NCI-H128 (cell line): ENCODE data around the gene PHC3.

ENCODE experiments used
- DNase-seq: peaks from one replicate; lab custom pipeline; 2025; ENCODE audit not compliant: unreplicated experiment; lab: John Stamatoyannopoulos, UW

The PHC3 gene

DNA sequence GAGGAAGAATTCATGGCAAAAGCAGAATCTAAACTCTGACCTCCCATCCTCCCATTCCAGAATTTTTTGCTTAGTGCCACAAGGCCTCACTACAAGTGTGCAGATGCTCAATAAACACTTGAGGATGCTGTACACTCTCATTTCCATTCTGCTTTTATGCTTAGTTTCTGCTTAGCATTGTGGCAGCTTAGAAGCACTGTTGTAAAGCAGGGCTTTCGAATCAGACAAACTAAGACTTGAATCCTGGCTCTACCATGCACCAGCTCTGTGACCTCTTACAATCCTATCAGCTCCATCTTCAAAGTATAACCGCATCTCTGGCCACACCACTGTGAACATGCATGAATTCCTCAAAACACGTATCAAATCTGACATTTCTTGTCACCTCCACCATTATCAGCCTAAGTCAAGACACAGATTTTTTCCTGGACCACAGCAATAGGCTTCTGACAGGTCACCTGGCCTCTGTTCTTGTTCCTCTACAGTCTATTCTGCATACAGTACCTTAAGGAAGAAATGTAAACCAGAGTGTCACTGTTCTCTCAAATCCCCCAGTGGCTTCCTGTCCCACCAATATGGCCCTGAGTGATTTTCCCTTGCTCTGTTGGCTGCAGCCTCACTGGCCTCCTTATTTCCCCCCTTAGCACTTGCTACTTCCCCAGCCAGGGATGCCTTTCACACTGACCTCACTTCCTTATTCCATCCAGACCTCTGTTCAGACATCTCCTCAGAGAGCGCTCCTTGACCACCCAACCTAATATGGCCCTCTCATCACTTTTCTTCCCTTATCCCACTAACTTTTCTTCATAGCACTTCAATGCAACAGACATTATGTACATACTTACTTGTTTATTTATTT is 8.1 kb upstream of the PHC3 start:
- DNase-seq = no peak

DNA sequence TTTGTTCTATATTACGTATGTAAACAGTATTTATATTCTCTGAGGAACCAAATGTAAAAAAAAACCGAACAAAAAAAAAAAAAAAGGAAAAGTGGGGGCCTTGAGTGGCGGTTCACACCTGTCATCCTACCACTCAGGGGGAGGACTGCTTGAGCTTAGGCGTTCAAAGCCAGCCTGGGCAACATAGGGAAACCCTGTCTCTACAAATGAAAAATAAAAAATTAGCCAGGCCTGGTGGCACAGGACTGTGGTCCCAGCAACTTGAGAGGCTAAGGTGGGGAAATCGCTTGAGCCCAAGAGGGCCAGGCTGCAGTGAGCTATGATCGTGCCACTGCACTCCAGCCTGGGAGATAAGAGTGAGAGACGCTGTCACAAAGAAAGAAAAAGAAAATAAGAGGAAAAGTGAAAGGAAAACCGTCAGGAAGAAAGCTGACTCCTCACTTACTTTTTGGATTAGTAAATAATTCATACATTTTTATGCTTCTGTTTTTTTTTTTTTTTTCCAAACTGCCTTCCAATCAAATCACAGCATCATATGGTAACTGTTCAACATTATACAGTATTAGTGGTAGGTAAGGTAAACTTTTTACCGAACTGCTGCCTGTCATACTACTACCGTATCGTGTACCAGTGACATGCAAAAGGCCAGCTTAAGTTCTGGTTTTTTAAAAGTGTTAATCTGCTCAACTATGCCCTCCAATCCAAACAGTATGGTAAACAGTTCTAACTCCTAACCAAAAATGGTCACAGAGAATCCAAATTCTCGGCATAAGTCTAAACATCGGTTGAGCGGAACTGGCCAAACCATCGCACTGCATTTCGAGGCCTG is 1.2 kb downstream of the PHC3 start:
- DNase-seq = no peak

DNA sequence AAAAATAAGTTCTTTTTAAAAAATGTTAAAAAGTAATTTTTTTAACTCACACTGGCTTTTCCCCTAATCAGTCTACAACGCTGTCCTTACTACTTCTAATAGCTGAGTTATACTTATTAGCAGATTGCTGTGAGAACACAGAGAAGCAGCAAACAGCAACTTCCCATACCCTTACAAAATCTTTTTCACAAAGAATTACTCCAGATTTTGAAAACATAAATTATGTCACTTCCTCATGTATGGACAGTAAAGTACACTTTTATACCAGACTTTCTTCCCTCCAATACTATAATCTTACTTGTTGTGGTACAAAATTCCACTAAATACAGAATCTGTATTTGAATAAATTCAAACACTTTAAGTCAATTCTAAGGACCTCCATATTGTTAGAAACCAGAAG is 2.1 kb downstream of the PHC3 start:
- no peak for DNase-seq

GRCh38 chr3:170178651-170179050 is 2.9 kb downstream of the PHC3 start:
- no peak for DNase-seq

GRCh38 chr3:170171563-170171962 is 10.0 kb downstream of the PHC3 start:
- no peak for DNase-seq

GRCh38 chr3:170164717-170165116 is 16.8 kb downstream of the PHC3 start:
- no peak for DNase-seq

DNA sequence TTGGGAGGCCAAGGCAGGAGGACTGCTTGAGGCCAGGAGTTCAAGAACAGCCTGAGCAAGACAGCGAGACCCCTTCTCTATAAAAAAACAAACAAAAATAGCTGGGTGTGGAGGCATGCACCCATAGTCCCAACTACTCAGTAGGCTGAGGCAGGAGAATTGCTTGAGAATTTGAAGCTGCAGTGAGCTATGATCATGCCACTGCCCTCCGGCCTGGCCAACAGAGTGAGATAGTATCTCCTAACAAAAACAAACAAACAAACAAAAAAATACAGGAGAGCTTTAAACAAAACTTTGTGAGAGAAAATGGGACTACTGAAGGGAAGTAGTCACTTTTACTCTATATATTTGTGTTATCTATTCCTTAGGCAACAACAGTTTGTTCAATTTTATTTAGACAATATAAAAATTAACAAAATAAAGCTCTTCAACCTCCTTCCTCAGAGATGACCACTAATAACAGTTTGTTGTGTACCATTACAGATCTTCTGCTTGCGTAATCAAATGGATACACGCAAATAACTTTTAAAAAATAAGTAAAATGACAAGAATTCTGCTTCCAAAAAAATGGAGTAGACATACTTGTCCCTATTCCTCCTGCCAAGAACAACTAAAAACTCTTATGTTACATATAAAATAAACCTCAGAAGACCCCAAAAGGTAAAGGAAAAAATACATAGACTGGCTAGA is 17.4 kb downstream of the PHC3 start:
- DNase-seq = no peak

GRCh38 chr3:170162630-170163029 is 18.9 kb downstream of the PHC3 start:
- DNase-seq = no peak

DNA sequence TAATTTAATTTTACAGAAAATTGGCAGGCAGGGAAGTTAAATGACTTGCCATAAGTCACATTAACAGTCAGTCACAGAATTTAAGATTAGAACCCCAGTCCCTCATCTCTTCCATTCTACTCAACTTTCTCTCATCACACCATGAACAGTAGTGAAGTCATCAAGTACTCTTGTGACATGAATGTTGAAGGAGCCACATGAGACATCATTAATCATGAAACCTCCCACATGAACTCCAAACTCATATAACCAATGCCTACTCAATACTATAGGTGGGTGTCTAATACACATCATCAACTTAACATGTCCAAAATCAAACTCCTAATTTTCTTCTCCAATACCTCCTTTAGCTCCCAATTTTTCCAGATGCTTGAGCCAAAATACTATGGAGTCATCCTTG is 19.5 kb downstream of the PHC3 start:
- no peak for DNase-seq

- DNase-seq = no peak
Observed at GRCh38 chr3:170159933-170160332, 21.6 kb downstream of the PHC3 start.

DNA sequence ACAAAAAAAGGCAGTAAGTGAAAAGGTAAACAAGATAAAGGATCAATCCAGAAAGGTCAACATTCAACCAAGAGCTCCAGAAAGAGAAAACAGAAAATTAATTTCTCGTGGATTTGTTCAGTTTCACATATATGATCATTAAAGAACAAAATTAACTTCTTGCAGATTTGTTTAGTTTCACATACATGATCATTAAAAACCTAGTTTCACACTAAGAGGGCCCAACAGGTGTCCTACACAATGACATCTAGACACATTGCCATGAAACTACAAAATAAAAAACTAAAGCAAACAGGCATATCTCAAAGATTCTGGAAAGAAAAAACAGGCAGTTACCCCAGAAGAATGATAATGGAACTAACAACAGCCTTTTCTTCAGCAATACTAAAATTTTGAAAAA is 22.1 kb downstream of the PHC3 start:
- no peak for DNase-seq

DNA sequence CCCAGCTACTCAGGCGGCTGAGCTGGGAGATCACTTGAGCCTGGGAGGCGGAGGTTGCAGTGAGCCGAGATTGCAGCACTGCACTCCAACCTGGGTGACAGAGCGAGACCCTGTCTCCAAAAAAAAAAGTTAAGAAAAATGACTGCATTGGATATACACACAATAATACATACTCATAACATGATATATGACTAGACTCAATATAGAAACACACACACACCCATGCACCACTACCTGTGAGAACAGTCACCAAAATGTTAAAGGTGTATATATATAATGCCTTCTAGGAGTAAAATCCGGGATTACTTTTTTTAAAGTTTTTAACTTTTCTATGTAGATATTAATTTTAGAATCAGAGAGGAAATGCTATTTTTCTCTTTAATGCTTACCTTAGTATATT is 25.9 kb downstream of the PHC3 start:
- DNase-seq = no peak

- DNase-seq = no peak
Observed at GRCh38 chr3:170154569-170155143, 26.9 kb downstream of the PHC3 start.

GRCh38 chr3:170154084-170154483 is 27.4 kb downstream of the PHC3 start:
- no peak for DNase-seq

DNA sequence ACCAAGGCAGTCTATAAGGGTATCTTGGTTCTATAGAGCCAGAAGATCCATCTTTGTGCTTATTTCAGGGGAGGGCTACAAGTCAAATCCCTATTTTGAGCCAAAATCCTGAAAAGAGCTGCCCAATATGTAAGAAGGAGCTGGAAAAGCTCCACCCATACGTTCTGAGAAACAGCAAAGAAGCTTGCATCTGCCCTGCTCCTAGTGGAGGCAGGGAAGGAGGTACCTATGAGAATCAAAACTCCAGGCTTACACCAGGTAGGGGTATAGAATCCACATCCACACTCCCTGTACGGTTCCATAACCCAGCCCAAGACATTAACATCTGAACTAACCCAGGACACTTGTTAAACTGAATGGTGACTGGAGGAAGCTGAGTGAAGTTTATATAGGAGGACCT is 30.0 kb downstream of the PHC3 start:
- no peak for DNase-seq

DNA sequence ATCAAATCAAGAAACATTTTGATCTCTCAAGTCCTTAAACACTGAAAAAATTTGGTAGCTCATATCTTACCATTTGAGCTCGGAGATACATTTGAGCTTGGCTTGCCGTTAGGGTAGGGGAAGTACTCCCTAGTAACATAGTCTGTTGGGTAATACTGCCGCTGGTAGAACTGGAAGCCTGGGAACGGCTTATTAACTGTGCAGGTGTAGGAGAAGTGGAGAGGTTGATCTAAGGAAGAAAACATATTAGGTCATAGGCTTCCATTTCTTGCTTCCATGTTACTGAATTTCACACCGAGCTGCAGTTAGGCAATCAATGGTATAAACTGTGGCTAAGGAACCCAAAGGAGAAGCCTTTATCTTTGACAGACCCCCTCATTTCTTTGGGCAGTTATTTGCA is 32.5 kb downstream of the PHC3 start:
- DNase-seq = no peak

DNA sequence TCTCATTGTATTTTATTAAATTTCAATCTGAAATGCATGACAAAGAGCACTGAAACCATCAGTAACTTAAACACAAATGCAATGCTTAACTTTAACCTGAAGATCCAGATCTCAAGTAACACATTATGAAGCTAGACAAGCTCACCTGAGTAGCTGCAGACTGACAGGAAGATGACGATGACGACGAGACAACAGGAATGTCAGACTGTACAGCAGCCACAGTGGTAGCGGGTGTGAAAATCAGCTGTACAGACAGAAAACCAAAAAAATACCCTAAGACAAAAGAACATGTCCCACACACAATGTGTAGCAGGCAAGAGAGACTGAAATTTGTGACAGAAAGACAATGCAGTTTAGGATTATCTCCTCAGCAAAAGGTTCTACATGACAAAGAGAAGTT is 36.3 kb downstream of the PHC3 start:
- DNase-seq = no peak

DNA sequence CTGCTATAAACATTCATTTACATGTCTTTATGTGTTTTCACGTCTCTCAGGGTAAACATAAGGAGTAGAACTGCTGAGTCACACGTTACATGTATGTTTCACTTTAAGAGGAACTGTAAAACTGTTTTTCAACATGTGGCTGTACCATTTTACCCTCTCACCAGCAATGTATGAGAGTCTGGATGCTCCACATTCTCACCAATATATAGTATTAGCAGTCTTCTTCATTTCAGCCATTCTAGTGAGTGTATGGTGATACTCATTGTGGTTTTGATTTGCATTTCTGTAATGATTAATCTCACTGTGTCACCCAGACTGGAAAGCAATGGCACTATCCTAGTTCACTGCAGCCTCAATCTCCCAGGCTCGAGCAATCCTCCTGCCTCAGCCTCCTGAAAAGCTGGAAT is 37.1 kb downstream of the PHC3 start:
- no peak for DNase-seq

GRCh38 chr3:170142373-170142772 is 39.2 kb downstream of the PHC3 start:
- no peak for DNase-seq

DNA sequence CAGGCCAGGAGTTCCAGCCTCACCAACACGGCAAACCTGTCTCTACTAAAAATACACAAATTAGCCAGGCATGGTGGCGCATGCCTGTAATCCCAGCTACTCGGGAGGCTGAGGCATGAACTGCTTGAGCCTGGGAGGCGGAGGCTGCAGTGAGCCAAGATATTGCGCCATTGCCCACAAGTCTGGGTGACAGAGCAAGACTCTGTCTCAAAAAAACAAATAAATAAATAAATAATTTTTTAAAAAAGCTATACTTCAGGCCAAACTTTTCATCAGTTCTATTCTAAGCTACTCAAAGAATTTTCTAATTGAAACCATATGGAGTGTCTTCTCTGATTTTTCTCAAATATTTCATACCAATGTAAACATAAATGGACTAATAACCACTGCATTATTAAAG is 43.5 kb downstream of the PHC3 start:
- no peak for DNase-seq

DNA sequence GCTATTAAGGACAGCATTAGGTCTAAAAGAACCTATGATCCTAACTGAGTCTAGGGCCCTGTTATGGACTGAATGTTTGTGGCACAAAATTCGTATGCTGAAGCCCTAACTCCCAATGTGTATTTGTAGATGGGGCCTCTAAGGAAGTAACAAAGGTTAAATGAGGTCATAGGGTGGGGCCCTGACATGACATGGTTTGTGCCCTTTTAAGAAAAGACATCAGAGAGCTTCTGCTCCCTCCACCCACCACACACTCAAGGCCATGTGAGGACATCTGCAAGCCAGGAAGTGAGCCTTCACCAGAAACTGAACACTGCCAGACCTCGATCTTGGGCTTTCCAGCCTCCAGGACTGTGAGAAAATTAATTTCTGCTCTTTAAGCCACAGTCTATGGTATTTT is 49.2 kb downstream of the PHC3 start:
- no peak for DNase-seq
